RPMI8226 (cell line): ENCODE results near the gene SMARCD1.

Source experiments
- DNase-seq: peaks from one replicate; pipeline ENCODE4 v3.0.0-alpha.2; 2015

SMARCD1 gene

GRCh38 chr12:50104417-50105366 is 19.6 kb downstream of the SMARCD1 start:
- no peak for DNase-seq

GRCh38 chr12:50105913-50106450 is 20.8 kb downstream of the SMARCD1 start:
- no peak for DNase-seq

- no peak for DNase-seq
These were observed 21.8 kb downstream of the SMARCD1 start for GRCh38 chr12:50106907-50107306.

GRCh38 chr12:50107416-50108268 is 22.5 kb downstream of the SMARCD1 start:
- DNase-seq, result no peak

GRCh38 chr12:50109319-50109718 is 24.2 kb downstream of the SMARCD1 start:
- peak; percentile 13 for DNase-seq

GRCh38 chr12:50110127-50110761 is 25.1 kb downstream of the SMARCD1 start:
- peak; percentile 90 for DNase-seq

GRCh38 chr12:50110762-50111351 is 25.7 kb downstream of the SMARCD1 start:
- DNase-seq, result peak; percentile 97

- no peak for DNase-seq
These were observed 26.2 kb downstream of the SMARCD1 start for GRCh38 chr12:50111395-50111692.

- DNase-seq, result peak; percentile 99
These were observed 26.7 kb downstream of the SMARCD1 start, which contains the start of gene COX14 for GRCh38 chr12:50111693-50112455. Gene COX14, plus strand, starts transcription at chr12:50112236. Its CDS starts 7,808 bp downstream, at chr12:50120044.

GRCh38 chr12:50112456-50113218 is 27.5 kb downstream of the SMARCD1 start:
- peak; percentile 56 for DNase-seq

GRCh38 chr12:50117057-50117622 is 32.0 kb downstream of the SMARCD1 start:
- DNase-seq, result no peak

GRCh38 chr12:50119387-50119786 is 34.2 kb downstream of the SMARCD1 start:
- DNase-seq, result no peak

GRCh38 chr12:50120521-50120920 is 35.4 kb downstream of the SMARCD1 start:
- DNase-seq, result no peak

- no peak for DNase-seq
These were observed 35.8 kb downstream of the SMARCD1 start for GRCh38 chr12:50120953-50121352.

- DNase-seq, result no peak
These were observed 36.5 kb downstream of the SMARCD1 start for GRCh38 chr12:50121641-50122040.

- DNase-seq, result no peak
These were observed 38.1 kb downstream of the SMARCD1 start for GRCh38 chr12:50123203-50123602.

- DNase-seq, result no peak
These were observed 42.4 kb downstream of the SMARCD1 start for GRCh38 chr12:50127546-50127945.

- DNase-seq, result no peak
These were observed 44.1 kb downstream of the SMARCD1 start for GRCh38 chr12:50129290-50129689.

- DNase-seq, result peak; percentile 58
These were observed 47.5 kb downstream of the SMARCD1 start for GRCh38 chr12:50132505-50133135.

- DNase-seq, result no peak
These were observed 57.9 kb downstream of the SMARCD1 start for GRCh38 chr12:50142993-50143392.
